ENCODE results near the gene RIN3. TPM values are rescaled to one million over a fixed set of nuclear protein-coding genes. Genes with fewer than 3 reads are reported as not detected.

The RIN3 gene
- total and polyA plus RNA-seq, 12 donors: 3.9 to 63.2 (median 30.3) TPM

DNA sequence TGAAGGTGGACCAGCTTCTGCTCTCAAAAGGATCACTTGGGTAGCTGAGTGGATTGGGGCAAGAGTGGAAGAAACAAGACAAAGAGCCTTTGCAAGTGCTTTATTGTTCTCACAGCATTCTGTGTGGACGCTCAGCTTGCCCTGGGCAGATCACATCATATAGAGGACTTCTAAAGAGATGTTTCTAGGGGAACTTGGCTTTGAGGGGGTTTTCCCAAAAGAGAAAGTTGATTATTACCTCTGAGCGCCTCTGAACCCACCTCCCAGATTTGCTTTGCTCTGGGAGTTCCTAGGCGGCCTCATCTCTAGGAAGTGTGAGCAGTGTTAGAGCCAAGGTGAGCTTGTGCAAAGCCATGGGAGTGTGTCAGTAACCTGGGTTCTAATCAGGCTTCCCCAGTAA, 81.7 kb downstream of the RIN3 start:
- no peak overlapping the region for H3K27ac ChIP-seq
- H3K4me1 ChIP-seq (replicated peaks in 1 of 2): no peaks in the 10 kb centered on the region
- no peaks in the 10 kb centered on the region for H3K36me3 ChIP-seq (replicated peaks in 1 of 2)
- intact Hi-C loops (cut with DNase I): no loop called here
- H3K4me3 ChIP-seq: no peak overlapping the region
- TF ChIP-seq, protein P1, sequence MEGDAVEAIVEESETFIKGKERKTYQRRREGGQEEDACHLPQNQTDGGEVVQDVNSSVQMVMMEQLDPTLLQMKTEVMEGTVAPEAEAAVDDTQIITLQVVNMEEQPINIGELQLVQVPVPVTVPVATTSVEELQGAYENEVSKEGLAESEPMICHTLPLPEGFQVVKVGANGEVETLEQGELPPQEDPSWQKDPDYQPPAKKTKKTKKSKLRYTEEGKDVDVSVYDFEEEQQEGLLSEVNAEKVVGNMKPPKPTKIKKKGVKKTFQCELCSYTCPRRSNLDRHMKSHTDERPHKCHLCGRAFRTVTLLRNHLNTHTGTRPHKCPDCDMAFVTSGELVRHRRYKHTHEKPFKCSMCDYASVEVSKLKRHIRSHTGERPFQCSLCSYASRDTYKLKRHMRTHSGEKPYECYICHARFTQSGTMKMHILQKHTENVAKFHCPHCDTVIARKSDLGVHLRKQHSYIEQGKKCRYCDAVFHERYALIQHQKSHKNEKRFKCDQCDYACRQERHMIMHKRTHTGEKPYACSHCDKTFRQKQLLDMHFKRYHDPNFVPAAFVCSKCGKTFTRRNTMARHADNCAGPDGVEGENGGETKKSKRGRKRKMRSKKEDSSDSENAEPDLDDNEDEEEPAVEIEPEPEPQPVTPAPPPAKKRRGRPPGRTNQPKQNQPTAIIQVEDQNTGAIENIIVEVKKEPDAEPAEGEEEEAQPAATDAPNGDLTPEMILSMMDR (IDR thresholded peaks at IDR 0.05): no peak
- no peak for TF ChIP-seq POLR2A (IDR thresholded peaks at IDR 0.05)
- WGBS, 4 donors: 97 to 100% (median 99%) methylated on average over 3 of the region's 3 CpGs
- H3K9me3 ChIP-seq (replicated peaks in 1 of 3): peaks cover 0 to 5% (median 0%) of the 10 kb centered on the region in 3 donors
- no peak for DNase-seq
- no peaks in the 10 kb centered on the region for H3K27me3 ChIP-seq

DNA sequence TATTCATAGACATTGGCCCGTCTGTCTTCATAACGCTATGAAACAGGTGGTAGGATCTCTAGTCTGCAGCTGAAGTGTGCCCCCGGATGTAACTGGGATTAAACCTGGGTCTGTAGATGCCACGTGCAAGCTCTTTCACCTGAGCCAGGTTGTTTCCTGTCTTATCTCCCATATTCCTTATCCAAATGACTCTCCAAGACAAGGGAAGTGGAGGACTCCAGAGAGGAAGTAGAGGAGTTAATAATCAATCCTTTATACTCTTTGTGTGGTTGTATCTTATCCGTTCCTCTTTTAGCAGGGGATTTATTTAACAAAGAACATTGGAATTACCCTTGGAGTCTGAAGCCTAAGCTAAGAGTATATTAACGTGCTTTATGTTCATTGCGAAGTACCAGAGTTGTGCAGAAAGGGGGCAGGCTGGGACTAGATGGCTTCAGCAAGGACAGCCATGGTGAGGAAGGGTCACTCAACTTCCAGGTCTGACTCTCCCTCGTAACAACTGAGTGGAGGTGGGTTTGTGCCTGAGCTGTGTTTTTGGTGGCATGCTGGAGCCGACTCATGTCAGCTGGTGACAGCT, 82.8 kb downstream of the RIN3 start:
- intact Hi-C loops (cut with DNase I): no loop called here
- Histone ChIP-seq H3K36me3 (replicated peaks in 1 of 2) (no peaks in the 10 kb centered on the region), H3K4me3 (no peak overlapping the region), H3K27me3 (no peaks in the 10 kb centered on the region), H3K9me3 (replicated peaks in 1 of 3) (peaks cover 0 to 5% (median 0%) of the 10 kb centered on the region in 3 donors), H3K4me1 (replicated peaks in 1 of 2) (peaks cover 0 to under 1% of the 10 kb centered on the region in 2 donors), H3K27ac (no peak overlapping the region)
- no peak for DNase-seq
- WGBS, 4 donors: 88 to 90% (median 89%) methylated on average over 9 of the region's 9 CpGs
- no peak for TF ChIP-seq POLR2A (IDR thresholded peaks at IDR 0.05)
- TF ChIP-seq, protein P1 (IDR thresholded peaks at IDR 0.05): no peak

DNA sequence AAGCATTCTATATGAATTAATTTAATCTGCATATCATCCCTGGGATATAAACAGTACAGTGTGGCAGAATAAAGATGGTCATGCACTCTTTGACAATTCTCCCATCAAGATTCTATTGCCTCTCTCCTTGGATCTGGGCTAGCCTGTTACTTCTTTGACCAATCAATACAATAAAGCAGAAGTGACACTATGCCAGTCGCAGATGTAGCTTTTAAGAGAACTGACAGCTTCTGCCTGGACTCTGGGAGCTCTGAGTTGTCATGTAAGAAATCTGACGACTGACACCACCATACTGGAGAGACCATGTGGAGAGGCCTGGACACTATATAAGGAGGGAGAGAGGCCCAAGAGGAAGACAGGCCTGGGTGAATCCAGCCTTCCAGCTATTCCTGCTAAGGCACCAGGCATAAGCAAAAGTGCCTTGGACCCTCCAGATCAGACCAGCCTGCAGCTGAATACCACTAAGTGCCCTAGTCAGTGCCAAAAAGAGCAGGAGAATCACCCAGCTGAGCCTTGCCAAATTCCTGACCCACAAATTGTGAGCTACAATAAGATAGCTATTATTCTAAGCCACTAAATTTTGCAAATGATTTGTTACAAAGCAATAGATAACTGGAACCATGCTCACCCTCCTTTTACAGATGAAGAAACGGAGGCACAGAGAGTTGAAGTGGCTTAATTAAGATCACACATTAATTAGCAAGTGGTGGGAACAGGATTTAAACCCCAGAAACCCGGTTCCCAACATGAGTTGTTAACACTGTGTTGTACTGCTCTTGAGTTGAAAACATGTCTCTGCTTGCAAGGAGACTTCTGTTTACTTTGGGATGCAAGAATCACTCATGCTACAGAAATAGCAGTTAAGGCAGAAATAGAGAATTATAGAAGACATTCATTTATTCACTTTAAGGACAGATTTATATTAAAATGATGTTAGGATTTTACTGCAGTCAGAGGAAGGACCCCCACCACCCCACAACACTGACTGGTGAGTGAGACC, 84.6 kb downstream of the RIN3 start:
- no peak overlapping the region for H3K27ac ChIP-seq

DNA sequence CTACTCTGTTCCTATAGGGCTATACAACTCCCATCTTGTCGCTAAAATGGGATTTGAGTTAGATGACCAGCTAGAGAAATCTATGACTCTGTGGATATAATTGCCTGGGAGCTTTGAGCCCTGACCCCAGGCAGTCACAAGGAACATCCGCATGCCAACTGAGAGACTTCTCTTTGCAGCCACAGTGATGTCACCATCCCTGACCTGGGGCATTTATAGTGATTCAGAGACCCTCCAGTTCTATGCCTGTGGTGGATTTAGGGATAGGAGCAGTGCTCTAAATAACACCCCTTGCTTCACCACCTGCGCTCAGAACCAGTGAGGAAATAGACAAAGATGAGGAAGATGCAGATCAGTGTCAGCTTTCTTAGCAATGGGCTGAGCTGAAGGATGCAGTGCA, 86.2 kb downstream of the RIN3 start:
- H3K9me3 ChIP-seq (replicated peaks in 1 of 3): peaks cover 0 to 5% (median 0%) of the 10 kb centered on the region in 3 donors
- H3K4me1 ChIP-seq (replicated peaks in 1 of 2): peaks cover 6% of the 10 kb centered on the region in 2 donors
- no peaks in the 10 kb centered on the region for H3K36me3 ChIP-seq (replicated peaks in 1 of 2)
- 81 to 86% (median 82%) methylated on average over 3 of the region's 3 CpGs for WGBS, 4 donors
- intact Hi-C loops (cut with DNase I): no loop called here
- H3K27me3 ChIP-seq: no peaks in the 10 kb centered on the region
- H3K27ac ChIP-seq: peak overlapping the region in 1 of 5 donors; percentile 7
- no peak for TF ChIP-seq POLR2A (IDR thresholded peaks at IDR 0.05)
- TF ChIP-seq, protein P1 (IDR thresholded peaks at IDR 0.05): no peak
- H3K4me3 ChIP-seq: no peak overlapping the region
- no peak for DNase-seq

More for the DNA sequence above, 84.6 kb downstream of the RIN3 start:
- 76 to 91% (median 86%) methylated on average over 4 of the region's 4 CpGs for WGBS, 4 donors
- Histone ChIP-seq H3K36me3 (replicated peaks in 1 of 2) (no peaks in the 10 kb centered on the region), H3K9me3 (replicated peaks in 1 of 3) (peaks cover 0 to 5% (median 0%) of the 10 kb centered on the region in 3 donors), H3K4me1 (replicated peaks in 1 of 2) (peaks cover 6% of the 10 kb centered on the region in 2 donors), H3K4me3 (no peak overlapping the region), H3K27me3 (no peaks in the 10 kb centered on the region)
- DNase-seq: no peak
- TF ChIP-seq POLR2A (IDR thresholded peaks at IDR 0.05): no peak
- TF ChIP-seq, protein P1 (IDR thresholded peaks at IDR 0.05): no peak
- intact Hi-C loops (cut with DNase I): no loop called here

Data from adrenal gland (tissue), 12 donors.